ENCODE data around the gene ERAP2.
"Not testable (repeated sequence)": the region's sequence is repeated elsewhere in the genome, so short reads cannot be mapped to it uniquely, and the experiment has no call there.

The ERAP2 gene

DNA sequence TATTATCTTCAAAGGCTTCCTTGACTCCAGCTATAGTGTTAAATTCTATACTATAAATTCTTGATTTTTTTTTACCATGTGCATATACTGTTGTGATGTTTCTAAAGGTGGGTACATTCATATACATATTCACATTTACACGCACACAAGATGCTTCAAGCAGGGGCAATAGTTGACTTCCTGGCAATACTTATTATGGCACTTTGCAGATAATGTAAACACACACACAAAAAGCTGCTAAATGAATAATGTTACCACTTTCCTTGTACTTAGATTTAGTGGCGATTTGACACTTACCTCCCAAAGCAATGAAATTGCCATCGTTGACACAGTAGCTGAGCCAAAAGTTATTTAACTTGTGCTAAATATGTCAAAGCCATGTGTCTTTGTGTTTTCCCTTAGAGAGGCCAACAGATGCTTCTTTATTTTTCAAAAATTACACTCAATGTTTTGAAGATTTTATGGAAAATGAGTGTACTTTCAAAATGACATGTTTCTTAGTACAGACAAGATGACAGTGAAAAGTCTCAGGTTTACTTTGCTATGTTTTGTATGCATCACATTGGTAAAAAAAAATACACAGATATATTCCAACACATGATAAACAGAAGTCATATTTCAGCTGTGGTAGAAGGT, 12.2 kb upstream of the ERAP2 start:
- no peak for DNase-seq

DNA sequence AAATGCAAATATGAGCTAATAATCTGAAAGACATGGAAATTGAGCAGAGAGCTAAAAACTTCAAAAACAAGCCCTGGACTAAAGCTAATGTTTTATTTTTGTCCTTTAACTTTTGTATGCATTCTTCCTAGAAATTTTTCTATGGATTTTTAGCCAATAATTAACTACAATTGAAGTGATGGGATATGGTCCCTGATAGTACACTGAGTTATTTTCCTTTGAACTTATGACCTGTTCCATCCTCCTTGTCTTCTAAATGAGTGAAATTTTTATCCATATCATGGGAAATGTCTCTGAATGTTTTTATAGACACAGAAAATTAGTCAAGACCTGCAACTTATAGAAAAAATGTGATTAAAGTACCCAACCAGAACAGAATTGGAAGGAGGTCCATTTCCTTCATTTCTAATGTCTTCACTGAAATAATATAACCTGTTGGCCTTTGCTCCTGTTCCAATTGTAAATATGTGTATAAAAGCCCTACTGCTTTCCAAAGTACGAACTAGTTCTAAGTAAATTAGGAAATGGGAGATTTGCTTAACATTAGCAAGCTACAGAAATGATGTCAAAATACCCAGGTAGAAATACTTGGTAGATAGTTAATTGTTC, 11.3 kb upstream of the ERAP2 start:
- no peak for DNase-seq

DNA sequence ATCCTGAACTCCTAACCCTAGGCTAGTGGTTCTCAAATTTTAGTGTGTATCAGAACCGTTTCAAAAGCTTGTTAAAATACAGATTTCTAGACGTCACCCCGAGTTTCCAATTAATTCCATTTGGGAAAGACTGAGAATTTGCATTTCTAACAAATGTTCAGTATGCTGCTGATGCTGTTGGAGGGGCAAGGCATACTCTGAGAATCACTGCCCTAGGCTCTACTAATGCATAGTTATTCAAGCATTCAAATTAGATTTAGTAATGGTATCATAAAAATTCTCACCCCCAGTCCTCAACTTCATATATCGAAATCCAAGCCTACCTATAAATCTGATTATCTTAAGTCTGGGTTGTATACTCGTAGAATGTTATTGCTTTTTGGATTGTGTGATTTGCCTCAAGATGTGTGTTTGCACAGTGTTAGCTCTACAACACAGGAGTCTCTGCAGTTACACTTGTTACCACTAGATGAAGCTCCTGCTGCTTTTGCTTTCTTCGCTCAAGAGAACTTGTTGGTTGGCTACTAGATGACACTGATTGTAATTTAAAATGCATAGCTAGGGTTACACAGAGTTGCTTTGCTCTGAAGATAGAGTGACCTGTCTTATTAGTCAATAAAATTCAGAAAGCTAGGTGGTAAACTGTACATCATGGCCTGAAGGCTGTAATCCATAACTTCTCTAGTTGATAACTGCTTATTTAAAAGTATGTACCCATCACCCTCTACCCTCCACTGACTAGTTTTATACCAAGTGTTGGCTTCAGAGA, 7.5 kb upstream of the ERAP2 start:
- DNase-seq: peak; percentile 42

DNA sequence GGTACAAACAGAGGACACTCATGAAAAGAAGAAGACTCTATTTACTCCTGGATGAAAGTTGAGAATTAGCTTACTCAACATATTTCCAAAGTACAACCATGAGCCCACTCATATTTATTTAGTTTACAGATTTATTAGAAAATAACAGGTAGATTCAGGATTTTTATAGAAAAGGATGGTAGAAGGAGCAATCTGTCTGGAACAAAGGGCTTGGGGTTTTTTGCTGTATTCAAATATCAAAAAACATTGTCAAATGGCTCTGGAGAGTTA, 7.0 kb upstream of the ERAP2 start:
- no peak for DNase-seq

DNA sequence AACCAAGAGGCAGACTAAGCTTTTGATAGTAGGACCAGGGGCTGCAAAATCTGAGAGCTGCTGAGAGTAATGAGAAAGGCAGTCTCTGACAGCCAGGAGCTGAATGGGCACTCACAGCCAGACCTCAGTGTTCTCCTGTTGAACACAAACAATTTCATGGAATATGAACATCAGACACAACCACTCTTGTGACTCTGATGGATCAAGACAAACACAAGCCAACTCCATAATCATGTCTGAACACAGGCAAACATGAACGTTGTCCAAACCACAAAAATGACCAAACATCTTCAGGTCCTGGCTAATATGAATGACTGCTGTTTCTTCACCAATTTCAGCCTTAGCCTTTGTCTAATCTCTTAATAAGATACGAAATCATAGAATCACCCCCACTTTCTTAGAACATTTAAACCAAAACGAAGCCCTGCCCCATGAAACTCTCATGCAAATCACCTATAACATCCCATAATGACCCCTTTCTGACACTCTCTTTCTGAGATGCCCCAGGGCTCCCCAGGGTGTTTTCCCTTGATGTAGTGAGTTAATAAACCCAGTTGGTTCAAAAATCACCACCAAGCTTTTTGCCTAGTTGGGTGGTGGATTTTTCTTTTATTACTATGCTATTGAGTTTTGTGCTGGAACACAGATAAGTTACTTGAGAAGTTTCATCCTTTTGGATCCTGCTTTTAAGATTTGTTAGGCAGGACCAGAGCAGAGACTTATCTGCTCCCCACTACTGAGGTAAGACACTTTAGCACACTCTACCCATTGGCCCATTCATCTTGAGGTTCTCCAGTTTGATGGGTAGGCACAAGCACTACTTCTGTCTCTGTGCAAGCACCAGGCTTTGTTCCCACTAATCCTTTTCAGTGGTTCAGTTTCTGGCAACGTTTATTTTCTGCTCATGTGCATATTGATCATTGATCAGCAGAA, 5.9 kb upstream of the ERAP2 start:
- no peak for DNase-seq

DNA sequence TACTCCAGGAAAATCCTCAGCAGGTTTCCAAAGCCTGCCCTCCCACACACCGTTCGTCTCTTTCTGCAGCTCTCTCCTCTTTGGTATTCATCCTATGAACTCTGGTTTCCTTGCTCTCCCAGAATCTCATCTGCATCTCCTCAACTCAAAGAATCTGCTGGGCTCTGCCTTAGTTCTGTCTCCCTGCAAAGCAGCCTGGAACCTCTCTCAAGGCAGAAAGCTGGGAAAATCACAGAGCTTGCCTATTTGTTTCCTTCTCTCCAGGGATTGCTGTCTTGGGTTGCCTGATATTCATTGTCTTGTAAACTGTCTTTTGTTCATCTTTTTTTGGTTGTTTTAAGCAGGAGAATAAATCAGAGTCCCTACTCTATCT, 5.3 kb upstream of the ERAP2 start:
- no peak for DNase-seq

DNA sequence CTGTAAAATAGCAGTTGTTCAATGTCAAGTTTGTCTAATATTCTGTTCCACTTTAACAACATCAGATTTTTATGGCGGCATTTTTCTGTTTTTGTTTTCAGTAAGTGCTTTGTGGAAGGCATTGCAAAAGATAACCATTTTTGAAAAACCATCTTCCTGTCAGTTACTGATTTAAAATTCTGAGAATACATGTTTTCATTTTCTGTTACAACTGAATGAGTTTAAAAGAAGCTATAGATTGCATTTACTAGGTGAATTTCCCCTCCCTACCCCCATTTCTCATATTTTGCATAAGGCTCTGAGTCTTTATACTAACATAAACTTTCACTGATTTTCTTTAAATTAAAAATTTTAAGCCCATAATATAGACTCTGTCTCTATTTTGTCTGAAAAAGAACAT, 4.6 kb upstream of the ERAP2 start:
- DNase-seq: no peak

DNA sequence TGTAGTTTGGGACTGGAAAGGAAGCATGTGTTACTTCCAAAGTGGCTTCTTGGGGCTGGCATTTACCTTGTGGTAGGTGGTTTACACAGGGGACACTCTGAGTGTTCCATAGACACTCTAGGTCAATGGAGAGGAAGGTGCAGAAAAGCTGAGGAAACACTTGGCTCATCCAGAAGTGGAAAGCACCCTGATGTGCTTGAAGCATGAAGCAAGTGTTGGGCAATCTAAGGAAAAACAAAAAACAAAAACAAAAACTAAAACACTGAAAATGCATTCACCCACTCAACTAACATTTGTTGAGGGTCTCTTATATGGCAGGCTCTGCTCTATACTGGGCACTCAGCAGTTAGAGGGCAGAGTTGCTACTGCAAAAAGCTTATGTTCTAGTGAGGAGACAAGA, 2.9 kb upstream of the ERAP2 start:
- no peak for DNase-seq

DNA sequence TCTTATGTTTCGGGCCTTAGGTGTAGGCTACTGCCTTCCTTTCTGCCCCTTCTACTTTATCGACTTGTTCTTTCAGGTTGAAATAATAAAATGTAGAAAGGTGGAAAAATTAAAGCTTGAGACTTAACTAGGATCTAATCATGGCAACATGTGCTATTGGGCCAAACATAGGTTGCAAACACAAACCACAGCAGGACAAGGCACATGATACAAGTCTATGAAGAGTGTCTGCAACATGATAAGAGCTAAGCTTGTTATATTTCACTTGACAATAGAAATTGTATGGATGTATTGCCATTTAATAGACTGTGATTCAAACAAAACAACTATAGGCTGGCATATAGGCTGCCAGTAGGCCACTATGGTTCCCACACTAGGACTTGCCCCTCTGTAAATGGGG, 1.7 kb upstream of the ERAP2 start:
- DNase-seq: no peak

DNA sequence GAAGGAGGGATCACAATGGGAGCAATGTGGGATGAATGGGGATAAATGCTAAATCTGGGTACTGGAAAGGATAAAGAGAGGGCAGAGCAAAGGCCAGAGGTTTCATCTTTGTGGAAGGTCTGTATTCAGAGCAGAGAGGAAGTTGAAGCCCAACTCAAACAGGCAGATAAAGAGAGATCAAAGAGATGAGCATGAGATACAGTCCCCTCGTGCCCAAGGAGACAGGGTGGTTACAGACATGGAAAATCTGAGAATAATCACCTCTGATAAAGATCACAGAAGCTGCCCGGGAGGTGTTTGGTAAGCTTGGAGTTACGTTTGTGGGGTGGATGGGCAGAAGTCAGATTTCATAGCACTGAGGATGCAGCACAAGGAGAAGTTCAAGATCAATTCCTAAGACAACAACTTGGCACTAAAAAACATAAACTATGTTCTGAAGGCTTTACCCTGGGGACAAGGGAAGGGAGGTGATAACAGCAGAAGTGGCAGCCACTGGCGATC, 459 bp upstream of the ERAP2 start:
- peak; percentile 18 for DNase-seq

DNA sequence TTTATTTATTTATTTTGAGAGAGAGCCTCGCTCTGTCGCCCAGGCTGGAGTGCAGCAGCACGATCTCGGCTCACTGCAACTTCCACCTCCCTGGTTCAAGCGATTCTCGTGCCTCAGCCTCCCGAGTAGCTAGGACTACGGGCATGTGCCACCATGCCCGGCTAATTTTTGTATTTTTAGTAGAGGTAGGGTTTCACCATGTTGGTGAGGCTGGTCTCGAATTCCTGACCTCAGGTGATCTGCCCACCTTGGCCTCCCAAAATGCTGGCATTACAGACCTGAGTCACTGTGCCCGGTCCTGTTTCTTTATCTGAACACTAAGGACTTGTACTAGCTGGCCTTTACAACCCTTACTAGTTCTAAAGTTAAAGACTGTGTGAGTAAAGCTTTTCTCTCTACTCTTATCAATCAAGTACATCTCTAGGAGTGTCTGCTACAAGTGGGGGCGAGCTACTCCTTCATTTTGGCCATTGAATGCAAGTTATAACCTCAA, 723 bp downstream of the ERAP2 start:
- DNase-seq: not testable (repeated sequence)

DNA sequence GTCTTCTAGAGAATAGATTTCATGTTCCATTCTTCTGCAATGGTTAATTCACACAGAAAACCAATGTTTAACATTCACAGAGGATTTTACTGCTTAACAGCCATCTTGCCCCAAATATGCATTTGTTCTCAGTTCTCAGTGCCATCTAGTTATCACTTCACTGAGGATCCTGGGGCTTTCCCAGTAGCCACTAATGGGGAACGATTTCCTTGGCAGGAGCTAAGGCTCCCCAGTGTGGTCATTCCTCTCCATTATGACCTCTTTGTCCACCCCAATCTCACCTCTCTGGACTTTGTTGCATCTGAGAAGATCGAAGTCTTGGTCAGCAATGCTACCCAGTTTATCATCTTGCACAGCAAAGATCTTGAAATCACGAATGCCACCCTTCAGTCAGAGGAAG, 3.4 kb downstream of the ERAP2 start:
- DNase-seq: no peak

DNA sequence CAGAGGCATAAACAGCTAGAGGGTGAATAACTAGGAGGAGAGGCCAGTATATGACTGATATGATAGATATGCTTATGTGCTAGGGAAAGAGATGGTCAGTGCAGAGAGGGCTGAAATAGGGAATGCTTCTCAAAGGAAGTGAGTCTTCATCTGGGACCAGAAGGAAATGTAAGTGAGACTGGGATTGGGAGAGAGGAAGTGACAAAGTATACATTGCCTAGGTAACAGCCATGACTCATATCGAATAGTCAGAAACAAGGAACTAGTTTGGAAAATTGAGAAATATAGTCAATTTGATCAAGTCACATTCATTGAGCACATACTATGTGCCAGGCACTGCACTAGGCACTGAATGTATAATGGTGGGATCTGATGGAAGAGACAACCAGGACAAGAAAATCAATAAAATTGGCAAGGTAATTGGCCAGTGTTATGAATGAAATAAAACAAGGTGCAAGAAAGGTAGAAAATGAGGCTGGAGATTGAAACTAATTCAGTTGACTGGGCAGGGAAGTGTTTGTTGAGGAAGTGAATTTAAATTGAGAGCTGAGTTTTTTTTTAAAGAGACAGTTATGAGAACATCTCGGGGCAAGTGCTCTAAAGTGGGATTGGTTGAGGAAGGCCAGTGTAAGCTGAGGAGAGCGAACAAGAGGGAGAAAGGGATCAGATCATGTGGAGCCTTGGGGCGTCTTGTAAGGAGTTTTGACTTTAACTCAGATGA, 4.3 kb downstream of the ERAP2 start:
- no peak for DNase-seq

DNA sequence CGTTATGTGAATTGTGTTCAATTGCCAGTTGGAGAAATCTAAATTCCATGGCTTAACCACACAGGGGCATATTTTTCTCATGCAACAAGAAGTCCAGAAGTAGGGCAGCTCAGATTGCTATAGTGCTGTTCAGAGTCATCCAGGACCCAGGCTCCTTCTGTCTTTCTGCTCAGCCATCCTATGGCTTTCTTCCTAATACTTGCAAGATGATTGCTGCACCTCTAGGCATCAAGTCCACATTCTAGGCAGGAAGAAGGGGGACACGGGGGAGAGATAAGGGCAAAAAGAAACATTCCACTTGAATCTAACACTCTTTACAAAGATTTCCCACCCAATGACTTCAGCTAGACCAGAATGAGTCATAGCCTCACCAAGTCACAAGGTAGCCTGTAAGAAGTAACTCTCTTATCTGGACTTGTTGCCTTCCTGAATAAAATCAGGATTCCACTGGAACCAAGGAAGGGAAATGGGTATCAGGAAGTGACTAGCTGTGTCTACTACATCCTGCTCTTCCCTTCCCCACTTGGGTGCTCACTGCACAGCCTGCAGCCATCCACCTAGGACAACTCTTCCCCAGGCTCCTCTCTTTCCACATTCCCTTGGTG, 5.3 kb downstream of the ERAP2 start:
- DNase-seq: no peak

DNA sequence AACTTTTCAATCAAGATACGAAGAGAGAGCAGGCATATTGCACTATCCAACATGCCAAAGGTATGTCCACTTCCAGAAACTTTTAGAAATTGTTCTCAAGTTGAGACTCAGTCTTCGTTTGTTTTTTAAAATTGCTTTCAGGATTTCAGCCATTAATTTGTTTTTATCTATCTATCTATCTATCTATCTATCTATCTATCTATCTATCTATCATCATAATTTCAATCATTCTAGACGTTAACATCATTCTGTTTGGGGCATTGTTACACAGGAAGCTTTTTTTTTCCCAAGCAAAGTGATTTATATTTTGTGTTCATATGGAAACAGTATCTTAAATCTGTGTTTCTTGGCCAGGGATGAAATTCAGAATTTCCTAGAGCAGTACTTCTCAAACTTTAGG, 7.6 kb downstream of the ERAP2 start:
- DNase-seq: no peak

DNA sequence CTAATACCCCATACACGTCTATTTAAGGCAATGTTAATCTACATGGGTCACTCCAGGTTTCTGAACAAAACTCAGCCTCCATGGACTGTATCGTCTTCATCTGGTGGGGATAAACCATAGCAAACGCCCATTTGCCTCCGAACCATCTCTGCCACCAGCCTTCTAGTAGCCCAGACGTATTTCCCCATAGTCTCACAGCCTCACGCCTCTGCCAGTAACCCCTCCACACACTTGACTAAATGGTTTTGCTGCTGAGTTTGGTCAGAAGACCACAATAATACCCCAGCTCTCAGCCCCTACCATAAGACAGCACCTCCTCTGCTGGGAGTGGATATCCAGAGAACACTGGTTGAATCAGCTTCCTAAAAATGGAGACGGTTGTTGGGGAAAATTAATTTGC, 8.7 kb downstream of the ERAP2 start:
- DNase-seq: no peak

DNA sequence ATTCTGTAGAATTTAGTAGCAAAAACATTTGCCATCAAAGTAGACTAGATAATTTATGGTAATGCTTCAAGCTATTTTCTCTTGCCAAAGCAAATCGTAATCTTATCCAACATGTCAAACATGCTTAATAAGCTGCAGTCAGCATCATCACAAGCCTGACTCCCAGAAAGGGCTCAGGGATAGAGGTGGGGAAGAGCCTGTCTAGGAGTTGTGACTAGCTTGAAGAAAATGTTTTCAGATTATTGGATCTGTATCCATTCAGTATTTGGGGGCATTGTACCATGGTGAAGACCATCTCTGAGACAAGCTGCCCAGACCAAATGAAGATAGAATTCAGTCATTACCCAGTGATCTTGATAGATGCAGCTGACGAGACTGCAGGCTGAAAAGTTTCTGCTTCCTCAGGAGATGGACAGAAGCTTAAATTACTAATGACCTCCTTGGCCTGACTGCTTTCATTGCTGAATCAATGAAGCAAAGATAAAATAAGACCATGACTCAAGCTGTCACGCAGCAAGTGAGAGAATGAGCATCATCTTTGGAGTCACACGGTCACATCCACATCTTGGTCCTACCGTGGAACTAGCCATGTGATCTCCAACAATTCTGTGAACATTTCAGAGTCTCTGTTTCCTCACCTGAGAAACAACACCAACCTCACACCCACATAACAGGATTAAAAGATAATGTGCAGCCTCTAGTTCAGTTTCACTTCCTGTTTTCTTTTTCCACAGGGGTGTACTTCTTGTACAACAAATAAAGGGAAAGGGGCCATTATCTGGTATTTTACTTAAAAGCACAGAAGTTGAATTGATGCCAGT, 9.4 kb downstream of the ERAP2 start:
- DNase-seq: no peak

DNA sequence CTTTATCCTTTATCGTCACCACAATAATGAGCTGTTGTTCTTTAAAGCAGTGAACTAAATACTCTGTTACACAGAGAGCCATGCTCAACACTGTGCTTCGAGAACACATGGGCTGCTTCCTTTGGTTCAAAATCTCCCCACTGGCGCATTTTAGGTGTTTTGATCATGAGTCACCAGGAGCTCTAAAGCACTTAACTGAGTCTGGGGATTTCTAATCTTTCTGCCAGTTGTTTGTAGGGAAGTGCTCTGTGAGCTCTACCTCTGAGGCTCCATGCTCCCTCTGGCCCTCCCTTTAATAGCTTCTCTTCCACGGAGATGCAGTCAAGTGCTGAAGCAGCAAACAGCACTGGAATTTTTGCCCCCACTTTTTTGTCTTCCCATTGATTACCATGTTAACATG, 17.0 kb downstream of the ERAP2 start:
- DNase-seq: no peak

DNA sequence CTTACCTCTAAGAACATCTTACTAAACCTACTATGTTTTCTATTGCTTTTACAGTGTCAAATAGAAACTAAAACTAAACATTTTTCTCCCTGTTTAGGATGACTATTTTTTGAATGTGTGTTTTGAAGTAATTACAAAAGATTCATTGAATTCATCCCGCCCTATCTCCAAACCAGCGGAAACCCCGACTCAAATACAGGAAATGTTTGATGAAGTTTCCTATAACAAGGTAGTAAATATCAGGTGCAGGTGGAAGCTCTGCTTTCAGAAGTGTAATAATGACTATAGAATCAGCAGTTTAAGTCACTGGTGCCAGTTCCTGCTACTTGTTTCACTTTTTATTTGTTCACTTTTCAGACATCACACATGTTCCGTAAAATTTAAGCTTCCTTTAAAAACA, 20.0 kb downstream of the ERAP2 start:
- DNase-seq: no peak

DNA sequence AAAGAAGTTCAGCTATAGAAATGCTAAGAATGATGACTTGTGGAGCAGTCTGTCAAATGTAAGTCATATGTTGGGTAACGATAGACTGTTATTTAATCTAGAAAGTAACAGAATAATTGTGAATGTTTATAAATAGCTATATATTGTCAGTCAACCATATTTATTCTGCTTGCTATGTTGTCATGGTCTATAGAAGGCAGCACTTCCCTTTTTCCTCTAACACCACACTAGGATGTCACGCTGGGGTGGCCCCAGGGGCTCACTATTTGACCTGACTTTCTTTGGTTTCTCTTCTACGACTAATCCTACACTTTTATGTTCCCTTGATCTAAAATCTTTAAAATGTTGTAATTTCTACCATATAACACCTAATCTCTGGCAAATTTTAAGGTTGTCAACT, 20.5 kb downstream of the ERAP2 start:
- DNase-seq: no peak

DNA sequence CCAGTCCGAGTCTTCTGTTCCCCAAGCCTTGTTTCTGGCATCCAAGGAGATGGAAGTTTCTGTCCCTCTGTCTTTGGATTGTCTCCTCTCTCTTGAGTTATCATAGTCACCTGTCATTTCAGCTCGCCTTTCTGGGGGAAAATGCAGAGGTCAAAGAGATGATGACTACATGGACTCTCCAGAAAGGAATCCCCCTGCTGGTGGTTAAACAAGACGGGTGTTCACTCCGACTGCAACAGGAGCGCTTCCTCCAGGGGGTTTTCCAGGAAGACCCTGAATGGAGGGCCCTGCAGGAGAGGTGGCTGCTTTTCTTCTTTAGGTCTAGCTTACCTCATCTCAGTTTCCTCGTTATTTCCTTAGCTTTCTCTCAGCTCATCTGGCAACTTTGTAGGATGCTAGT, 25.1 kb downstream of the ERAP2 start:
- no peak for DNase-seq
